GM12878 (cell line): ENCODE data around the gene PIWIL4. TPM values are rescaled to one million over a fixed set of nuclear protein-coding genes. Genes with fewer than 3 reads are reported as not detected.

Source experiments
- ATAC-seq: fragments of 200-7000 bp; cut with Tn5 transposase; 3 replicates; pipeline ENCODE4 v1.9.1; 2020; ENCODE audit warnings: mild to moderate bottlenecking, moderate library complexity
- BruUV-seq: library from RNA; stranded (reverse); fragments of 400-500 nt; replicated peaks from 2 replicates; lab custom pipeline; 2021; lab: Mats Ljungman, UMichigan
- CTCF ChIA-PET: fragments of 300-600 bp; sonication (Branson Sonifier 250); formaldehyde crosslinking; extraction: SDS; loops from one replicate; lab custom pipeline; 2021; ENCODE audit warnings: inconsistent platforms; lab: Yijun Ruan, JAX
- POLR2A ChIA-PET: fragments of 350-600 bp; formaldehyde crosslinking; extraction: SDS; loops from one replicate; lab custom pipeline; 2021; ENCODE audit warnings: inconsistent platforms; lab: Charles Lee
- RAD21 ChIA-PET: fragments of 300-600 bp; sonication (Branson Sonifier 250); formaldehyde crosslinking; loops from one replicate; lab custom pipeline; 2023; ENCODE audit warnings: antibody characterized with exemption; ENCODE audit not compliant: unreplicated experiment; lab: Charles Lee
- SMC1A ChIA-PET: fragments of 300-600 bp; sonication (Branson Sonifier 250); formaldehyde crosslinking; loops from one replicate; lab custom pipeline; 2023; ENCODE audit not compliant: unreplicated experiment, uncharacterized antibody; lab: Charles Lee
- DNase-seq: peaks from one replicate; pipeline ENCODE4 v3.0.0-alpha.2; 2011; ENCODE audit warnings: low read depth, low spot score
- FAIRE-seq: peaks from 3 replicates; lab custom pipeline; 2011; peaks lifted over from hg19 to GRCh38; lab: Jason Lieb, UNC
- H2AFZ ChIP-seq: 2 replicates; pipeline ENCODE4 v1.6.0; 2011; ENCODE audit warnings: low read depth, low read length, control low read depth; ENCODE audit not compliant: control insufficient read depth
- H3K27ac ChIP-seq: 2 replicates; pipeline ENCODE4 v1.5.1; 2011; ENCODE audit warnings: control low read depth; ENCODE audit not compliant: control insufficient read depth, insufficient read depth
- H3K27me3 ChIP-seq, 2 experiments: replicated peaks in 1 of 2; 2 replicates each; pipeline versions ENCODE4 v1.6.0 to v1.6.1; 2011; ENCODE audit warnings: low read length in 1 of 2; ENCODE audit not compliant: control insufficient read depth in 2 of 2, insufficient read depth in 2 of 2
- H3K36me3 ChIP-seq, 2 experiments: 2 replicates each; pipeline ENCODE4 v1.5.1; 2011; ENCODE audit warnings: low read length in 1 of 2; ENCODE audit not compliant: control insufficient read depth in 2 of 2, insufficient read depth in 2 of 2
- H3K4me1 ChIP-seq: 2 replicates; pipeline ENCODE4 v1.6.1; 2011; ENCODE audit warnings: mild to moderate bottlenecking, low read length, moderate library complexity, mixed read lengths; ENCODE audit not compliant: control insufficient read depth, insufficient read depth
- H3K4me2 ChIP-seq: 2 replicates; pipeline ENCODE4 v1.6.0; 2011; ENCODE audit warnings: control low read depth; ENCODE audit not compliant: control insufficient read depth, insufficient read depth
- H3K4me3 ChIP-seq: fragments of 200-600 bp; sonication (generic); 2 replicates; pipeline ENCODE4 v1.5.1; 2016
- H3K79me2 ChIP-seq: 2 replicates; pipeline ENCODE4 v1.6.0; 2011; ENCODE audit warnings: low read length; ENCODE audit not compliant: control insufficient read depth, insufficient read depth
- H3K9ac ChIP-seq: 2 replicates; pipeline ENCODE4 v1.8.0; 2011; ENCODE audit warnings: low read length, control low read depth, mixed read lengths; ENCODE audit not compliant: control insufficient read depth, insufficient read depth
- H3K9me3 ChIP-seq: replicated peaks from 3 replicates; pipeline ENCODE4 v1.5.1; 2011; ENCODE audit warnings: mild to moderate bottlenecking, low read length; ENCODE audit not compliant: control insufficient read depth, insufficient read depth
- H4K20me1 ChIP-seq: 2 replicates; pipeline ENCODE4 v1.6.0; 2011; ENCODE audit not compliant: control insufficient read depth, insufficient read depth
- BRCA1 ChIP-seq: IDR thresholded peaks from 2 replicates; pipeline ENCODE4 v1.6.1; 2011; ENCODE audit warnings: low read depth, low read length, improper control_type of control experiment
- CBFB ChIP-seq: IDR thresholded peaks from 2 replicates; pipeline ENCODE4 v1.6.1; 2016; ENCODE audit warnings: antibody characterized with exemption, low read depth
- EZH2 ChIP-seq: IDR thresholded peaks from 2 replicates; pipeline ENCODE4 v1.6.1; 2012; ENCODE audit warnings: low read depth, mild to moderate bottlenecking, control low read depth, inconsistent platforms, low read length, borderline replicate concordance; ENCODE audit not compliant: control insufficient read depth
- KLF5 ChIP-seq: fragments of 450-650 bp; IDR thresholded peaks from 2 replicates; pipeline ENCODE4 v1.6.1; 2014; ENCODE audit warnings: mild to moderate bottlenecking; ENCODE audit not compliant: partially characterized antibody
- MEF2A ChIP-seq: IDR thresholded peaks from 2 replicates; pipeline ENCODE4 v1.6.1; 2011; ENCODE audit warnings: low read depth, mild to moderate bottlenecking, low read length, moderate library complexity; ENCODE audit not compliant: insufficient read depth
- NR2C2 ChIP-seq: IDR thresholded peaks from 2 replicates; pipeline ENCODE4 v1.6.1; 2011; ENCODE audit warnings: borderline replicate concordance, low read depth; ENCODE audit not compliant: control insufficient read depth, insufficient read length
- RBBP5 ChIP-seq: fragments of 200-600 bp; sonication (generic); conservative IDR thresholded peaks from 2 replicates; pipeline ENCODE4 v1.6.1; 2016
- RUNX3 ChIP-seq: IDR thresholded peaks from 2 replicates; pipeline ENCODE4 v1.6.1; 2012; ENCODE audit warnings: low read length, inconsistent platforms
- SPI1 ChIP-seq: IDR thresholded peaks from 2 replicates; pipeline ENCODE4 v1.6.1; 2011; ENCODE audit warnings: low read depth, mild to moderate bottlenecking, low read length, moderate library complexity, borderline replicate concordance; ENCODE audit not compliant: insufficient read depth
- STAT1 ChIP-seq: fragments of 450-650 bp; conservative IDR thresholded peaks from 2 replicates; pipeline ENCODE4 v1.6.1; 2014; ENCODE audit warnings: antibody characterized with exemption, mild to moderate bottlenecking
- STAT3 ChIP-seq: IDR thresholded peaks from 2 replicates; pipeline ENCODE4 v1.6.1; 2011; ENCODE audit warnings: low read depth, low read length, improper control_type of control experiment
- TAF1 ChIP-seq: IDR thresholded peaks from 2 replicates; pipeline ENCODE4 v1.6.1; 2011; ENCODE audit warnings: mild to moderate bottlenecking, low read depth, low read length, borderline replicate concordance
- TARDBP ChIP-seq: IDR thresholded peaks from 2 replicates; pipeline ENCODE4 v1.6.1; 2016; ENCODE audit warnings: borderline replicate concordance
- TBL1XR1 ChIP-seq: IDR thresholded peaks from 2 replicates; pipeline ENCODE4 v1.6.1; 2012; ENCODE audit warnings: low read depth, low read length, improper control_type of control experiment
- TCF12 ChIP-seq: IDR thresholded peaks from 2 replicates; pipeline ENCODE4 v1.6.1; 2011; ENCODE audit warnings: low read depth, mild to moderate bottlenecking, low read length
- TCF3 ChIP-seq: IDR thresholded peaks from 2 replicates; pipeline ENCODE4 v1.6.1; 2012; ENCODE audit warnings: low read depth, mild to moderate bottlenecking, low read length, borderline replicate concordance; ENCODE audit not compliant: insufficient read depth
- YY1 ChIP-seq: IDR thresholded peaks from 2 replicates; pipeline ENCODE4 v1.6.1; 2011; ENCODE audit warnings: low read depth, mild to moderate bottlenecking, low read length
- ZBTB11 ChIP-seq: fragments of 450-650 bp; formaldehyde crosslinking; IDR thresholded peaks from 2 replicates; pipeline ENCODE4 v1.5.0; 2022; ENCODE audit warnings: mild to moderate bottlenecking, missing genetic modification characterization
- ZNF274 ChIP-seq: IDR thresholded peaks from one replicate; pipeline ENCODE4 v1.8.0; 2011; ENCODE audit not compliant: insufficient read length, insufficient read depth
- ZSCAN29 ChIP-seq: fragments of 450-650 bp; IDR thresholded peaks from 2 replicates; pipeline ENCODE4 v1.6.1; 2017; ENCODE audit warnings: mild to moderate bottlenecking, moderate library complexity
- ZZZ3 ChIP-seq: IDR thresholded peaks from 2 replicates; pipeline ENCODE4 v1.6.1; 2011; ENCODE audit warnings: low read depth; ENCODE audit not compliant: control insufficient read depth, insufficient read length
- WGBS: methylation state at CpG from one replicate; pipeline ENCODE4 v1.1.6; 2016; ENCODE audit warnings: low lambda C conversion rate; ENCODE audit not compliant: insufficient replicate concordance, insufficient coverage; ENCODE audit errors: missing lambda C conversion rate; 5-methylcytosine and 5-hydroxymethylcytosine counted together
- in situ Hi-C: fragments of 300-500 bp; cut with MboI; formaldehyde crosslinking; loops from 9 replicates; pipeline ENCODE4 v1.14.3; 2018; ENCODE audit warnings: mixed read lengths
- intact Hi-C: fragments of 100-400 bp; cut with micrococcal nuclease; formaldehyde crosslinking; loops from one replicate; pipeline ENCODE4 v1.14.2; 2022; ENCODE audit not compliant: unreplicated experiment
- polyA plus RNA-seq, 11 experiments: library from polyadenylated mRNA; depleted of rRNA in 4 of 11; unstranded in 6 of 11; stranded (reverse) in 5 of 11; fragments of >200 nt; fragmentation: Nextera tagmentation in 4 of 11; fragmentation: Illumina TruSeq in 1 of 11; extraction: Ambion mirVana in 4 of 11; extraction: Trizol in 1 of 11; gene quantifications; 1 replicate in 1 of 11; 2 replicates in 10 of 11; pipeline versions ENCODE4 v1.2.1 to v1.2.3, GENCODE V29; 2011 to 2016; ENCODE audit warnings: inconsistent platforms in 2 of 11, missing spikeins in 2 of 11, low read depth in 1 of 11
- total RNA-seq, 4 experiments: library from RNA; depleted of rRNA in 3 of 4; stranded (reverse); fragments of >200 nt in 3 of 4; fragmentation: Illumina TruSeq in 1 of 4; extraction: Trizol in 1 of 4; gene quantifications; 2 replicates each; pipeline versions ENCODE4 v1.2.1 to v1.2.3, GENCODE V29; 2013 to 2021

PIWIL4 gene
- total and polyA plus RNA-seq, 10 of the 15 experiments (the other 5 are each of a cell fraction or from before 2014, with no cell fraction given) = 0.23 to 13.3 (median 0.47) TPM

- TF ChIP-seq NR2C2 = no peak
- TF ChIP-seq ZZZ3 = no peak
These were observed 99.9 kb downstream of the PIWIL4 start (continued) for GRCh38 chr11:94666792-94667721.

- Histone ChIP-seq H3K27me3 (peaks cover 2 to 9% of the 10 kb centered on the region in 2 experiments; a peak in 3 of 4 replicates), H3K79me2 (no peaks in the 10 kb centered on the region), H2AFZ (no peak overlapping the region), H3K4me3 (no peak overlapping the region), H3K9ac (no peak overlapping the region), H3K36me3 (no peaks in the 10 kb centered on the region), H4K20me1 (no peaks in the 10 kb centered on the region), H3K27ac (no peak overlapping the region), H3K4me2 (no peak overlapping the region), H3K9me3 (no peaks in the 10 kb centered on the region; the same call in 2 of the 3 replicates), H3K4me1 (no peaks in the 10 kb centered on the region)
- intact Hi-C loops (no loop called here), in situ Hi-C loops (no loop called here)
- ChIA-PET CTCF (no interaction called here), RAD21 (no interaction called here), POLR2A (no interaction called here), SMC1A (no interaction called here)
- FAIRE-seq (no peak), ATAC-seq (no peak), DNase-seq (no peak)
- WGBS = 0% methylated on average over 2 of the region's 2 CpGs
- BruUV-seq = no TSS peak
- no peak for TF ChIP-seq YY1
- no peak for TF ChIP-seq ZNF274
- TF ChIP-seq TCF3 = no peak
- TF ChIP-seq MEF2A = no peak
- TF ChIP-seq SPI1 = no peak
- no peak for TF ChIP-seq RBBP5
- TF ChIP-seq CBFB = no peak
- TF ChIP-seq TBL1XR1 = no peak
- no peak for TF ChIP-seq STAT3
- TF ChIP-seq TCF12 = no peak
- no peak for TF ChIP-seq KLF5
- no peak for TF ChIP-seq ZSCAN29
- no peak for TF ChIP-seq TARDBP
- TF ChIP-seq STAT1 = no peak
- TF ChIP-seq BRCA1 = no peak
- TF ChIP-seq EZH2 = no peak
- TF ChIP-seq TAF1 = no peak
- TF ChIP-seq ZBTB11 (CRISPR knock-in tag) = no peak
- TF ChIP-seq RUNX3 = no peak
These were observed 101.1 kb downstream of the PIWIL4 start for GRCh38 chr11:94668212-94668793.
